Activated CD4-positive, alpha-beta memory T cell treated with anti-CD3 and anti-CD28 coated beads, Interleukin-2, amount 10 ng/mL, durations not matched to agents 7 days and 5 days (primary cell): ENCODE results near the gene SORCS3. TPM values are rescaled to one million over a fixed set of nuclear protein-coding genes. Genes with fewer than 3 reads are reported as not detected.

Source experiments
- CTCF ChIA-PET: fragments of 350-600 bp; sonication (Branson Sonifier 250); formaldehyde crosslinking; loops from one replicate; lab custom pipeline; 2021; ENCODE audit warnings: antibody characterized with exemption, inconsistent platforms; lab: Charles Lee
- POLR2A ChIA-PET: fragments of 350-600 bp; sonication (Branson Sonifier 250); formaldehyde crosslinking; loops from one replicate; lab custom pipeline; 2021; ENCODE audit warnings: antibody characterized with exemption; lab: Charles Lee
- DNase-seq: peaks from one replicate; pipeline ENCODE4 v3.0.0-alpha.2; 2020
- H3K27ac Mint-ChIP-seq: one replicate; pipeline ENCODE4 v1.8.0; 2021; ENCODE audit warnings: mild to moderate bottlenecking, mixed read lengths
- H3K27me3 Mint-ChIP-seq: one replicate; pipeline ENCODE4 v1.8.0; 2021; ENCODE audit warnings: mixed read lengths
- H3K36me3 Mint-ChIP-seq: one replicate; pipeline ENCODE4 v1.8.0; 2021; ENCODE audit warnings: low read depth, mixed read lengths
- H3K4me1 Mint-ChIP-seq: one replicate; pipeline ENCODE4 v1.8.0; 2021; ENCODE audit warnings: mixed read lengths
- H3K4me3 Mint-ChIP-seq: one replicate; pipeline ENCODE4 v1.8.0; 2021; ENCODE audit warnings: mild to moderate bottlenecking, mixed read lengths
- H3K9me3 Mint-ChIP-seq: one replicate; pipeline ENCODE4 v1.8.0; 2021; ENCODE audit warnings: mixed read lengths
- total RNA-seq, 2 experiments: library from RNA; stranded (reverse); gene quantifications; one replicate each; pipeline ENCODE4 v1.2.3, GENCODE V29; 2021

The SORCS3 gene
- total RNA-seq, 2 experiments from 2014 or later = not detected

GRCh38 chr10:104631946-104632345, 9.1 kb upstream of the SORCS3 start:
- Mint-ChIP-seq H3K27me3 (peaks cover 16% of the 10 kb centered on the region), H3K27ac (no peak overlapping the region), H3K4me1 (no peaks in the 10 kb centered on the region), H3K9me3 (no peaks in the 10 kb centered on the region), H3K36me3 (no peaks in the 10 kb centered on the region), H3K4me3 (no peak overlapping the region)
- CTCF ChIA-PET = no interaction called here
- POLR2A ChIA-PET = no interaction called here
- DNase-seq = no peak

- no peak overlapping the region for H3K27ac Mint-ChIP-seq
- H3K36me3 Mint-ChIP-seq = no peaks in the 10 kb centered on the region
- peaks cover 3% of the 10 kb centered on the region for H3K4me1 Mint-ChIP-seq
- POLR2A ChIA-PET = no interaction called here
- no peaks in the 10 kb centered on the region for H3K9me3 Mint-ChIP-seq
- peaks cover 59% of the 10 kb centered on the region for H3K27me3 Mint-ChIP-seq
- DNase-seq = no peak
- H3K4me3 Mint-ChIP-seq = no peak overlapping the region
- CTCF ChIA-PET = no interaction called here
Measured at GRCh38 chr10:104638861-104639589, 2.1 kb upstream of the SORCS3 start.

GRCh38 chr10:104639590-104640338, 1.3 kb upstream of the SORCS3 start:
- H3K4me3 Mint-ChIP-seq = no peak overlapping the region

GRCh38 chr10:104640339-104641186, 527 bp upstream of the SORCS3 start:
- no peak overlapping the region for H3K4me3 Mint-ChIP-seq
- H3K27ac Mint-ChIP-seq = no peak overlapping the region
- no peaks in the 10 kb centered on the region for H3K36me3 Mint-ChIP-seq
- POLR2A ChIA-PET = no interaction called here
- no peak for DNase-seq
- H3K9me3 Mint-ChIP-seq = no peaks in the 10 kb centered on the region
- CTCF ChIA-PET = no interaction called here
- H3K27me3 Mint-ChIP-seq = peaks cover 60% of the 10 kb centered on the region
- H3K4me1 Mint-ChIP-seq = peaks cover 3% of the 10 kb centered on the region

More at GRCh38 chr10:104639590-104640338, 1.3 kb upstream of the SORCS3 start:
- H3K27me3 Mint-ChIP-seq = peaks cover 63% of the 10 kb centered on the region
- peaks cover 3% of the 10 kb centered on the region for H3K4me1 Mint-ChIP-seq
- no peak overlapping the region for H3K27ac Mint-ChIP-seq
- no peaks in the 10 kb centered on the region for H3K9me3 Mint-ChIP-seq
- H3K36me3 Mint-ChIP-seq = no peaks in the 10 kb centered on the region
- POLR2A ChIA-PET = no interaction called here
- CTCF ChIA-PET = no interaction called here
- no peak for DNase-seq

- ChIA-PET POLR2A (no interaction called here), CTCF (no interaction called here)
- Mint-ChIP-seq H3K27me3 (peaks cover 63% of the 10 kb centered on the region), H3K4me1 (peaks cover 3% of the 10 kb centered on the region), H3K27ac (no peak overlapping the region), H3K9me3 (no peaks in the 10 kb centered on the region), H3K4me3 (no peak overlapping the region), H3K36me3 (no peaks in the 10 kb centered on the region)
- DNase-seq = no peak
Measured at GRCh38 chr10:104641937-104642657, 1.0 kb downstream of the SORCS3 start.

GRCh38 chr10:104642658-104643302, 1.7 kb downstream of the SORCS3 start:
- Mint-ChIP-seq H3K27me3 (peaks cover 62% of the 10 kb centered on the region), H3K4me3 (no peak overlapping the region)

GRCh38 chr10:104643303-104643663, 2.2 kb downstream of the SORCS3 start:
- DNase-seq = no peak
- CTCF ChIA-PET = no interaction called here
- peaks cover 57% of the 10 kb centered on the region for H3K27me3 Mint-ChIP-seq

More at GRCh38 chr10:104642658-104643302, 1.7 kb downstream of the SORCS3 start:
- Mint-ChIP-seq H3K9me3 (no peaks in the 10 kb centered on the region), H3K4me1 (peaks cover 3% of the 10 kb centered on the region), H3K36me3 (no peaks in the 10 kb centered on the region), H3K27ac (no peak overlapping the region)
- DNase-seq = no peak
- ChIA-PET POLR2A (no interaction called here), CTCF (no interaction called here)

GRCh38 chr10:104646146-104646545, 5.1 kb downstream of the SORCS3 start:
- POLR2A ChIA-PET = no interaction called here

More at GRCh38 chr10:104643303-104643663, 2.2 kb downstream of the SORCS3 start:
- no peaks in the 10 kb centered on the region for H3K36me3 Mint-ChIP-seq
- H3K9me3 Mint-ChIP-seq = no peaks in the 10 kb centered on the region
- peaks cover 3% of the 10 kb centered on the region for H3K4me1 Mint-ChIP-seq
- POLR2A ChIA-PET = no interaction called here
- no peak overlapping the region for H3K27ac Mint-ChIP-seq
- H3K4me3 Mint-ChIP-seq = no peak overlapping the region

GRCh38 chr10:104648421-104648820, 7.3 kb downstream of the SORCS3 start:
- Mint-ChIP-seq H3K36me3 (no peaks in the 10 kb centered on the region), H3K27ac (no peak overlapping the region), H3K9me3 (no peaks in the 10 kb centered on the region), H3K27me3 (peaks cover 30% of the 10 kb centered on the region), H3K4me3 (no peak overlapping the region), H3K4me1 (no peaks in the 10 kb centered on the region)
- POLR2A ChIA-PET = no interaction called here
- CTCF ChIA-PET = no interaction called here
- DNase-seq = no peak

More at GRCh38 chr10:104646146-104646545, 5.1 kb downstream of the SORCS3 start:
- H3K4me3 Mint-ChIP-seq = no peak overlapping the region
- H3K9me3 Mint-ChIP-seq = no peaks in the 10 kb centered on the region
- DNase-seq = no peak
- CTCF ChIA-PET = no interaction called here
- H3K27me3 Mint-ChIP-seq = peaks cover 42% of the 10 kb centered on the region
- no peak overlapping the region for H3K27ac Mint-ChIP-seq
- no peaks in the 10 kb centered on the region for H3K36me3 Mint-ChIP-seq
- no peaks in the 10 kb centered on the region for H3K4me1 Mint-ChIP-seq

- Mint-ChIP-seq H3K9me3 (no peaks in the 10 kb centered on the region), H3K4me1 (no peaks in the 10 kb centered on the region), H3K27me3 (peaks cover 21% of the 10 kb centered on the region), H3K27ac (no peak overlapping the region), H3K36me3 (no peaks in the 10 kb centered on the region), H3K4me3 (no peak overlapping the region)
- DNase-seq = no peak
- ChIA-PET CTCF (no interaction called here), POLR2A (no interaction called here)
Measured at GRCh38 chr10:104650072-104650471, 9.0 kb downstream of the SORCS3 start.

- no peaks in the 10 kb centered on the region for H3K36me3 Mint-ChIP-seq
- H3K4me3 Mint-ChIP-seq = no peak overlapping the region
- ChIA-PET POLR2A (no interaction called here), CTCF (no interaction called here)
- no peak for DNase-seq
- H3K27ac Mint-ChIP-seq = no peak overlapping the region
- H3K4me1 Mint-ChIP-seq = no peaks in the 10 kb centered on the region
- no peaks in the 10 kb centered on the region for H3K9me3 Mint-ChIP-seq
- peaks cover 18% of the 10 kb centered on the region for H3K27me3 Mint-ChIP-seq
Measured at GRCh38 chr10:104650635-104651331, 9.7 kb downstream of the SORCS3 start.

GRCh38 chr10:104657036-104657435, 15.9 kb downstream of the SORCS3 start:
- Mint-ChIP-seq H3K4me3 (no peak overlapping the region), H3K4me1 (no peaks in the 10 kb centered on the region), H3K9me3 (no peaks in the 10 kb centered on the region), H3K27me3 (peaks cover 10% of the 10 kb centered on the region), H3K27ac (no peak overlapping the region), H3K36me3 (no peaks in the 10 kb centered on the region)
- DNase-seq = no peak
- POLR2A ChIA-PET = no interaction called here
- CTCF ChIA-PET = no interaction called here
